GM18502 (cell line): ENCODE results near the gene FDPS.
"Not testable (repeated sequence)": the region's sequence is repeated elsewhere in the genome, so short reads cannot be mapped to it uniquely, and the experiment has no call there.

Experiments used
- ATAC-seq: cut with Tn5 transposase; IDR thresholded peaks from one replicate; pipeline ENCODE4 v1.9.1; 2021; ENCODE audit warnings: mild to moderate bottlenecking; ENCODE audit not compliant: unreplicated experiment, poor library complexity

FDPS gene

DNA sequence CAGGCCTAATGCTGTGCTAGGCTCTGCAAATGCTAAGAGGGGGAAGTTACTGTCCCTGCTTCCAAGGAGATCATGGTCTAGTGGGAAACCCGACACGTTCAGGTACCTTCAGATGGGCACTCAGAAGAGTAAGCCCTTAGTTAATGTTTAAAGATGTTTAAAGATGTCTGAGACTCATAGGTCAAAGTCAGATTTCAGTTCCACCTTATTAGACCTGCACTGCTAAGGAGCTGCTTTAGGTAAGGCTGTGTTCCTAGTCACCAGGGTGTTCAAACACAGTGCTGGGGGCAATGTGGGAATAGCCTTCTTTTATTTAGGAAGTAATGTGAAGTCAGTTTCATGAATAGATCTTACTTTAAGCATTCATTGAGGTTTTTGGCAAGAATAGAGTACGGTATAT lies 8.3 kb downstream of the FDPS start:
- no peak for ATAC-seq

DNA sequence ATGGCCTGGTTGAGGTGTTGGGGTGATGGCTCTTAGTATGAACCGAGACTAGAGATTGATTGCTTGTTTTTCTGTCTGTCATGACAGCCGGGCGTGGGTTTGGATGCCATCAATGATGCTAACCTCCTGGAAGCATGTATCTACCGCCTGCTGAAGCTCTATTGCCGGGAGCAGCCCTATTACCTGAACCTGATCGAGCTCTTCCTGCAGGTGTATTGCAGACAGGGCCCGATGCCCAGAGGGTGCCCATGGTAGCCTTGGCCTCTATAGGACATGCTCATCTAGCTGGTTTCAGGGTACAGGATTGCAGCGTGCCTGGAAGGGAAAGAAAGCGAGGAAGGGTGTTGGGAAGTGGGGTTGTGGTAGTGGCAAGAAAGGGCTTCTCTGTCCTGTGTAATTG lies 9.4 kb downstream of the FDPS start:
- ATAC-seq = no peak

DNA sequence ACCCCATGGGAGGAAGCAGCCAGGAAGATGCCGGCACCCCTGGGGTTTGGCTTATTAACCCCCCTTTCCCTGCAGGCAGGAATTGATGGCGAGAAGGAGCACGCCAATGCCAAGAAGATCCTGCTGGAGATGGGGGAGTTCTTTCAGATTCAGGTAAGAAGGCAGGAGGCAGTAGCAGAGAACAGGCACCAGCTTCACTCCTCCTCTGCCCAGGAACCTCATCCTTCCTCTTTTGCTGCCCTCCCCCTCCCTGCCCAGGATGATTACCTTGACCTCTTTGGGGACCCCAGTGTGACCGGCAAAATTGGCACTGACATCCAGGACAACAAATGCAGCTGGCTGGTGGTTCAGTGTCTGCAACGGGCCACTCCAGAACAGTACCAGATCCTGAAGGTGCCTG lies 10.9 kb downstream of the FDPS start:
- ATAC-seq = no peak

DNA sequence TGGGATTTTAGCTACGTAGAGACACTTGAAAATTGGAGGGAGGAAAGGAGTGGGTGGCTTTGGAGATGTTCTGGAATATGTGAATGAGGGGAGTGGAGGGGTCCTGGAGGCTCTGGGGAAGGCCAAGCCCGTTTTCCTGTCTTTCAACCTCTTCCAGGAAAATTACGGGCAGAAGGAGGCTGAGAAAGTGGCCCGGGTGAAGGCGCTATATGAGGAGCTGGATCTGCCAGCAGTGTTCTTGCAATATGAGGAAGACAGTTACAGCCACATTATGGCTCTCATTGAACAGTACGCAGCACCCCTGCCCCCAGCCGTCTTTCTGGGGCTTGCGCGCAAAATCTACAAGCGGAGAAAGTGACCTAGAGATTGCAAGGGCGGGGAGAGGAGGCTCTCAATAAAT lies 11.6 kb downstream of the FDPS start:
- ATAC-seq = no peak

DNA sequence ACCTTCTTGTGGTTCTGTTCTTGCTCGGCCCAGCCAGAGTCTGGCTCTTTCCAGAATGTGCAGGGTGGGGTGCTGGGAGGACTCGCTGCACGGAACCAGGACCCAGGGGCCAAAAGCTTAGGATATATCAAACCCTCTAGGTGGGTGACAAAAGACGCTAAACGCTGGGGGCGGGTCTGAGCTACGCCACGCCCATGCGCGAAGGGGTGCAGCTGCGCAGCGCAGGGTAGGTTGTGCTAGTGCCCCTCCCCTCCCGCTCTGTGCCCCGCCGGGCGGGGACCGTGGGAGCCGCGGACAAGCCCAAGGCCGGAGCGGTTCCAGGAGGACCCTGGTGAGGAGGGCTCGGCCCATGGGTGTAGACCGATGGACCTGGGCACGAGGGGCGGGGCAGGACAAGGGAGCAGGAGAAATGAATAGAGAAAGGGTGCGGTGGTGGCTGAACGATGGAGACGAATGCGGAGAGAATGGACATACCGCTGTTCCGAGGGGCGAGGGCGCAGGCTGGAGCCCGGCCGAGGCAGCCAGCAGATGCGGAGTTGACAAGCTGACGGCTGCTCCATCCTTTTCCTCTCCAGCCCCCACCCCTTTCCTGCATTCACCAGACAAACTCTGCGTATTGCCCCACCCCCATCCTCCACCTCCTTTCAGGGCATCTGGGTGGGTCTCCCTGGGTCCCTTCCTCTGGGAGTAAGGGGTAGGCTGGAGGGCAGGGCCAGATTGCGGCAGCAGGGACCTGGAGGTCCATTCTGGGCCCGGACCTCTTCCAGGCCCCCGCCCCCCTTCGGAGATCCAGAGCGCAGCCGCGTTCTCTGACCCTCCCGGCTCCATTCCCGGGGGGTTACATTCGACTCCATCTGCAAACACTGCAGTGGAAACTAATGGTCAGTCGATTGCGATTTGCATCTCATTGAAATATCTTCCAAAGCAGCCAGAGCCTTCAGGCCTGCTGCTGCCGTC lies 12.3 kb downstream of the FDPS start, which contains the start of gene RUSC1:
RUSC1 (plus strand) TSS at position 234 of the 957 bp plus-strand sequence. CDS start 880 bp downstream, outside the sequence.
- no peak for ATAC-seq

DNA sequence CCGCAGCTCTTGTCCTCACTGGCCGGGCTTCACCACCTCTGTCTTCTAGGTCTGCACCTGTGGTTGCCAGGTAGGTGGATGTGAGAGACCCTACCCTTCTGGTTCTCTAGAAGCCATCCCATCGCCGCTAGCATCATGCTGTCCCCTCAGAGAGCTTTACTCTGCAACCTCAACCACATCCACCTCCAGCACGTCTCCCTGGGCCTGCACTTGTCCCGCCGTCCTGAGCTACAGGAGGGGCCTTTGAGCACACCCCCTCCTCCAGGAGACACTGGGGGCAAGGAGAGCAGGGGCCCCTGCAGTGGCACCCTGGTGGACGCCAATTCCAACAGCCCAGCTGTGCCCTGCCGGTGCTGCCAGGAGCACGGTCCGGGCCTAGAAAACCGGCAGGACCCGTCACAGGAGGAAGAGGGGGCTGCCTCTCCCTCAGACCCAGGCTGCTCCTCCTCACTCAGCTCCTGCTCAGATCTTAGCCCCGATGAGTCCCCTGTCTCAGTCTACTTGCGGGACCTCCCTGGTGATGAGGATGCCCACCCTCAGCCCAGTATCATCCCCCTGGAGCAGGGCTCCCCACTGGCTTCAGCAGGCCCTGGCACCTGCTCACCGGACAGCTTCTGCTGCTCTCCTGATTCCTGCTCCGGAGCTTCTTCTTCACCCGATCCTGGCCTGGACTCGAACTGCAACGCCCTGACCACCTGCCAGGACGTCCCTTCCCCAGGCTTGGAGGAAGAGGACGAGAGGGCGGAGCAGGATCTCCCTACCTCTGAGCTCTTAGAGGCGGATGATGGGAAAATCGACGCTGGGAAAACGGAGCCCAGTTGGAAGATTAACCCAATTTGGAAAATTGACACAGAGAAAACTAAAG lies 13.2 kb downstream of the FDPS start:
- no peak for ATAC-seq

DNA sequence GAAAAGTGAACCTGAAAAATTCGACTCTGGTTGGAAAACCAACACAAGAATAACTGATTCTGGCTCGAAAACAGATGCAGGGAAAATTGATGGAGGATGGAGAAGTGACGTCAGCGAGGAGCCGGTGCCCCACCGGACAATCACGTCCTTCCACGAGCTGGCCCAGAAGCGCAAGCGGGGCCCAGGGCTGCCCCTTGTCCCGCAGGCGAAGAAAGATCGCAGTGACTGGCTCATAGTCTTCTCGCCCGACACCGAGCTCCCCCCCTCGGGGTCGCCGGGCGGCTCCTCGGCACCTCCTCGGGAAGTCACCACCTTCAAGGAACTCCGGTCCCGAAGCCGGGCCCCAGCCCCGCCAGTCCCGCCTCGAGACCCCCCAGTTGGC lies 13.9 kb downstream of the FDPS start:
- ATAC-seq = no peak

DNA sequence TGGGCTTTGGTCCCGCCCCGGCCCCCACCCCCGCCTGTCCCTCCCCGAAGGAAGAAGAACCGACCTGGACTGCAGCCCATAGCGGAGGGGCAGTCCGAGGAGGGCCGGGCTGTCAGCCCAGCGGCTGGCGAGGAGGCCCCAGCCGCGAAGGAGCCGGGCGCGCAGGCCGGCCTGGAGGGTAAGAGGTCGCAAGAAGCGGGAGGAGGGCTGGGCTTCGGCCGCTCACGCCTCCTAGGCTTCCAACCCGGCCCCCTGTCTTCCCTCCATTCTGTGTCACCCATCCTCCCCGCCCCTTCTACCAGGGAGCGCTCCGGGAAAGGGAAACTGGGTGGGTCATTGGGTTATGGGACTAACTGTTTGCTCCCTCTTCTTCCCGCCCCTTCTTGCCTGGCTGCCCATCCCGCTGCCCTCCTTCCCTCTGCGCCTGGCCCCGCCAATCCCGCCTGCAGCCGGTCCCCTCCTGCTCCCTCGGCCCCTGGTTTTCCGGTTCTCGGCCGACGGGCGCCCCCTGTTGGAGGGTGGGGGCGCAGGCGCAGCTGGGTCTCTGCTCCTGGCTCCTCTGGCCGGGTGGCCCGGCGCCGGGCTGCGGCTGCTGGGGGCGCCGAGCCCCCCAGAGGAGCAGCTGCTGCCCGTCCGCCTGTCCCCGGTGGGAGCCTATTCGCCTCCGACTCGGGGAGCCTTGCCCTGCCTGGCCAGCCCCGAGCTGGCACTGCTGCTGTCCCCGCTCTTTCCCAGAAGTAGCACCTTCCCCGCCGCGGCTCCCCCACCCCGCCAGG lies 14.5 kb downstream of the FDPS start:
- ATAC-seq = peak; percentile 51

DNA sequence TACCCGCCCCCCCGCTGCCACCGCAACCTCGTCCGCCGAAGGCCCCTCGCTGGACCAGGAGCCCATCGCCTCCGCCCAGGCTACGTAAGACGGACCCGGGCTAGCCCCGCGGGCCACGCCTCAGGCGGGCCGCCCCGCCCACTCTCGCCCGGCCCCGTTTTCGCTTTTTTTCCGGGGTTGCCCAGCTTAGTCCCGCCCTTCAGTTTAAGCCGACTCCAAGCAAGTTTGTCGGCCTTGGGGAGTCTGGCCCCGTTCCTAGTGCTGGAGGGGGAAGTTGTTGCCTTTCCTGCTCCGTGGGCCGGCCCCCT lies 15.0 kb downstream of the FDPS start:
- ATAC-seq = peak; percentile 47

DNA sequence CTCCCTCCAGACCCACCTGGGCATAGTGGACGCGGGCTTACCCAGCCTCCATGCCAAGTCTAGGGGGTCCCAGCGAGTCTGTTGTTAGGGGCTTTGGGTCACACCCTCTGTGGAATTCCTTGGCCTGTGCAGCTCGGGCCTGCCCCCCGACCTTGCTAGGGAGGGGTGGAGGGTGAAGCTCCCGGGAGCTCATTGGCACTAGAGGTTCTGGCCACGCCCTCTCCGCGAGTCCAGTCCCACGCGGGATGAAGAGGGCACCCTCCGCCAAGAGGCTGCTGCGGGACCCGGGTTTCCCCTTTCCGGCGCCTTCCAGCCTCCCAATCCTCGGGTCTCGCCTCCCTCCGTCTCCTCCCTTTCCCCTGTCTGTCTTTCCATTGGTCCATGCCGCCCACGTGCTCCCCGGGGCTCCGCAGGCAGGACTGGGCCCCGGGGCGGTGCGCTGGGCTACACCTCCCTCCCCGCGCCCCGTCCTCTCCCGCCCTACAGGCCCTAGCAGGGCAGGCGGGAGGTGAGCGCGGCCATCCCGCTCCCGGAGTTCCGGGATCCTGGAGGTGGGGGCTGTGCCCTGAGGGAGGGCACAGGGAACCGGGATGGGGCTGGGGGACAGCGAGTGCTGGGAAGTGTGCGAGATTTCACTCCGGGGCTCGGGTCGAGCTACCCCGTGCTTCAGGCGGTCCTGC lies 15.5 kb downstream of the FDPS start:
- ATAC-seq = peak; percentile 64

DNA sequence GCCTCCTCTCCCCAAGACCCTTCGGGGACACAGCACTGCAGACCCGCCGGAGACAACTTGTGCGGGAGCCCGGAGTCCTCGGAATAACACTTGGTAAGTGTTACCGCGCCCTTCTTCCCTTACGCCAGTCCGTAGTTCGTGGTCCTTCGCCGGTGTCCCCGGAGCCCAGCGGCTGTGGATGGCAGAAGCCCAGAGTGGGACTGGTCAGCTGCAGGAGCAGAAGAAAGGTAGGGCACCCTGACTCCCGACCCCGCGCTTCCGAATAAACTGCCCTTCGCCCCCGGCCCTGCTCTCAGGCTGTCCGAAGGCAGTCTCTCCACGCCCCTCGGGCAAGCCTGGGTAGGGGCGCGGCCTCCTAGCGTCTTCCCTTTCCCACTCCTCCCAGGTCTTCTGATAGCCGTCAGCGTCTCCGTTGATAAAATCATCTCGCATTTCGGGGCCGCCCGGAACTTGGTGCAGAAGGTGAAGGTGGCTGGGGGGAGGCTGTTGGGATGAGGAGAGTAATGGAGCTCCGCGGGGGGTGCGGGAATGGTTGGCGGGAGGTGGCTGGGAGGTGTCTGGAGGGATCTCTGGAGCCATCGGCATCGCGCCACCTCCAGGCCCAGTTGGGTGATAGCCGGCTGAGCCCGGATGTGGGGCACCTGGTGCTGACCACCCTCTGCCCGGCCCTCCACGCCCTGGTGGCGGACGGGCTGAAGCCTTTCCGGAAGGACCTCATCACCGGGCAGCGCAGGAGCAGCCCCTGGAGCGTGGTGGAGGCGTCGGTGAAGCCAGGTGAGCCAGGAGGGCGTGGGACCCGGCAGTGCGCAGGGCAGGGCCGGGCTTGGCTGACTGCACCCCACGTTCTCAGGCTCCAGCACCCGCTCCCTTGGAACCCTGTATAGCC lies 16.3 kb downstream of the FDPS start:
- ATAC-seq = no peak

DNA sequence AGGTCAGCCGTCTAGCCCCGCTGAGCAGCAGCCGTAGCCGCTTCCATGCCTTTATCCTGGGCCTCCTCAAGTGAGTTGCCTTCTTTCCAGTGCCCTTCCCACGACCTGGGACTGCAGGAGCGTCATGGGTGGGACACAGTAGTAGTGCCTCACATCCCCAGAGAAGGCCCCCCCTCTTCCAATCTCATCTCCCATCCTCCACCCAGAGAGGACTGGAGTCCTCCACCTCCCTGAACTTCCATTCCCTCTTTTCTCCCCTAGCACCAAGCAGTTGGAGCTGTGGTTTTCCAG lies 16.9 kb downstream of the FDPS start:
- ATAC-seq = no peak

DNA sequence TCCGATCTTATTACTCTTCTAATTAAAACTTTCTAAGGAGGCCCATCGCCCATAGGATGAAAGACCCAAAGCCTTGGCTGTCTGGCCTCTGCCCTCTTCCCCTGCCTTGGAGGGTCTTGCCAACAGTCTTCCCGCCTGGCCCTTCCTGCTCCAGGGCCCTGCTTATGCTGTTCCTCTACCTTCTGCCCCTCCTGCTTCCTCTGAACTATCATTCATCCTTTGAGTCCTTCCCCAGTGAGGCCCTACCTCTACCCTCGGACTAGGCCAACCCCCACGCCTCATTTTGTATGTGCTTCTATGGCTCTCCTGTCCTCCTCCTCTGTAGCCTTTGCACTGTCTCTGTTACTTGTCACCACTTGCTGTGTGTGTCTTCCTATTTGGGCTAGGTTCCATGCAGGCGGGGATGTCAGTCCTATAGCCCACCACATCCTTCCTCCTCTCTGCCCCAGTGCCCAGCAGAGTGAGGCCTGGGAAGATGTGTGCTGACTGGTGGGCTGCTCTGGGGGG lies 17.4 kb downstream of the FDPS start:
- ATAC-seq = no peak

DNA sequence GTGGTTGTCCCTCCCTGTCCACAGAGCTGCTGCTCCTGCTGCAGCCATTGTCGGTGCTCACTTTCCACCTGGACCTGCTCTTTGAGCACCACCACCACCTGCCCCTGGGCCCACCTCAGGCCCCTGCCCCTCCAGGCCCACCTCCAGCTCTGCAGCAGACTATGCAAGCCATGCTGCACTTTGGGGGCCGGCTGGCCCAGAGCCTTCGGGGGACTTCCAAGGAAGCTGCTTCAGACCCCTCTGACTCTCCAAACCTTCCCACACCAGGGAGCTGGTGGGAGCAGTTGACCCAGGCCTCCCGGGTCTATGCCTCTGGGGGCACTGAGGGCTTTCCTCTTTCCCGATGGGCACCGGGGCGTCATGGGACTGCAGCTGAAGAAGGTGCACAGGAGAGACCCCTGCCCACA lies 18.0 kb downstream of the FDPS start:
- no peak for ATAC-seq

DNA sequence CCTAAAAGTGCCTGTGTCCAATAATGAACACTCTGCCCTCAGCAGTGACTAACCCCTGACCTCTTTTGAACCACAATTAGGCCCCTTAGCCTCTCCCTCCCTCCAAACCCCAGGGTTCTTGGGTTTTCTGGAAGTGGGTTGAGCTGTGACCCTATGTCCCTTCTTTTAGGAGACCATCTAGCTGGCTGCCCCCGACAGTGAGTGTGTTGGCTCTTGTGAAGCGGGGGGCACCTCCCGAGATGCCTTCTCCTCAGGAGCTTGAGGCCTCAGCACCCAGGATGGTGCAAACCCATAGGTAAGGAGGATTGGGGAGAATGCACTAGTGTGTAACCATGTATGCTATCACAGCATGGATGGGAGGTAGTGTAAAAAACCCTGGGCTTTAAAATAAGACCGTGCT lies 19.3 kb downstream of the FDPS start:
- ATAC-seq = no peak

DNA sequence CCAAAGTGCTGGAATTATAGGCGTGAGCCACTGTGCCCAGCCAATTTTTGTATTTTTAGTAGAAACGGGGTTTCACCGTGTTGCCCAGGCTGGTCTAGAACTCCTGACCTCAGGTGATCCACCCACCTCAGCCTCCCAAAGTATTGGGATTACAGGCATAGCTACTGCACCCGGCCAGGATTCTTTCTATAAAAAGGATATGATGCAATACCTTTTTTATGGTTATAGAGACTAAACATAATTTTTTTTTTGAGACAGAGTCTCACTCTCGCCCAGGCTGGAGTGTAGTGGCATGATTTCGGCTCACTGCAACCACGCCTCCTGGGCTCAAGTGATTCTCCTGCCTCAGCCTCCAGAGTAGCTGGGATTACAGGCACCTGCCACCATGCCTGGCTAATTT lies 20.2 kb downstream of the FDPS start:
- not testable (repeated sequence) for ATAC-seq

DNA sequence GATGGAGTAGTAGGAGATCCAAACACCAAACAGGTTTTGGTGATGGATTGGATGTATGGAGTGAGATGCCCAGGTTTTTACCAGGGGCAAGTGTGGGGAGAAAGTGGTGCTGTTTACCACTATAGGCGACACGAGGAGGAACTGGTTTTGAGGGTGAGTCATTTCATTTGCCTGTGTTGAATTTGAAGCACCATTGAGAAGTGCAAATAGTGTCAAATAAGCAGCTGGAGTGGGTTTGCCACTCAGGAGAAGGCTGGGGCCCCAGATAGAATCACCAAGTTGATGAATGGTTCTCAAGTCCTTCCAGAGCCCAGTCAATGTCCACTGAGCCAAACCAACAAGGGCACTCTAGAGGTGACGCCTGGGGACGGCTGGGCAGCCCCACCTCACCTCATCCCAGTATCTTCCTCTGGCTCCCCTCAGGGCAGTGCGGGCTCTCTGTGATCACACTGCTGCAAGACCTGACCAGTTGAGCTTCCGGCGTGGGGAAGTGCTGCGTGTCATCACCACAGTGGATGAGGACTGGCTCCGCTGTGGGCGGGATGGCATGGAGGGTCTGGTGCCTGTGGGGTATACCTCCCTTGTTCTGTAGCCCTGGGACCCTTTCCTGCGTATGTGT lies 21.4 kb downstream of the FDPS start:
- ATAC-seq = no peak

DNA sequence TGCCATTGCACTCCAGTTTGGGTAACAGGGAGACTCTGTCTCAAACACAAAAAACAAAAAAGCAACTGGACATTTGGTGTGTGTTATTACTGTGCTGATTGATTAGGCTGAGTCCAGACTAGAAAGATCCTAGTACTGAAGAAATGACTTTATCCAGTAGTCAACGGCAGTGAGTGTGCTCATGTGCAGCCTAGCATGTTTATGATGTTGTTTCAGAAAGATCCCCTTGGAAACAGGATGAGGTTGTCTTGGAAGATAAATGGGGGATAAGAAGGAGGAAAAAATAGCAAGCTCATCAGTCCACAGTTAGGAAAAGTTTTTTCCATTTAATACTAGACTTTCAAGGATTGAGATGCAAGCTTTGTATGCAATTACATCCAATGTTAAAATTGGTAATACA lies 26.3 kb downstream of the FDPS start:
- ATAC-seq = no peak
